A549 (cell line): ENCODE results near the gene AGR2. TPM values are rescaled to one million over a fixed set of nuclear protein-coding genes. Genes with fewer than 3 reads are reported as not detected.
A peak's percentile ranks its signal among the peaks of the same experiment; 100 is the strongest.

Experiments
- ATAC-seq, 2 experiments: fragments of 200-7000 bp in 1 of 2; fragments of >200 bp in 1 of 2; cut with Nextera tagmentation in 1 of 2; cut with Tn5 transposase in 1 of 2; 3 replicates each; pipeline versions ENCODE4 v1.8.0 to v1.9.1; 2018 to 2020; ENCODE audit warnings: mild to moderate bottlenecking in 1 of 2, moderate library complexity in 1 of 2
- CTCF ChIA-PET: fragments of 300-600 bp; sonication (Branson Sonifier 250); formaldehyde crosslinking; extraction: SDS; loops from one replicate; lab custom pipeline; 2021; ENCODE audit warnings: antibody characterized with exemption, inconsistent platforms; lab: Yijun Ruan, JAX
- POLR2A ChIA-PET: fragments of 350-600 bp; formaldehyde crosslinking; extraction: SDS; loops from one replicate; lab custom pipeline; 2021; ENCODE audit warnings: antibody characterized with exemption, inconsistent platforms; lab: Yijun Ruan, JAX
- DNase-seq, 2 experiments: peaks; one replicate each; pipeline versions ENCODE4 v3.0.0 to v3.0.0-alpha.2; 2011 to 2016; ENCODE audit warnings: low read depth in 1 of 2, low spot score in 1 of 2
- FAIRE-seq: peaks from 2 replicates; lab custom pipeline; 2011; peaks lifted over from hg19 to GRCh38; lab: Jason Lieb, UNC
- H3K27ac ChIP-seq, 2 experiments: fragments of >200 bp; sonication (Bioruptor Twin); formaldehyde crosslinking; 3 replicates each; pipeline ENCODE4 v1.5.1; 2016 to 2017
- H3K4me1 ChIP-seq: fragments of >200 bp; sonication (Bioruptor Twin); formaldehyde crosslinking; 3 replicates; pipeline ENCODE4 v1.6.1; 2016
- H3K4me2 ChIP-seq: fragments of >200 bp; sonication (Bioruptor Twin); formaldehyde crosslinking; 3 replicates; pipeline ENCODE4 v1.6.1; 2016
- H3K4me3 ChIP-seq: fragments of >200 bp; sonication (Bioruptor Twin); formaldehyde crosslinking; 3 replicates; pipeline ENCODE4 v1.5.1; 2016
- H3K9me3 ChIP-seq: fragments of >200 bp; sonication (Bioruptor Twin); formaldehyde crosslinking; 3 replicates; pipeline ENCODE4 v1.6.1; 2016
- ATOH8 ChIP-seq: fragments of 250-450 bp; sonication (Bioruptor Pico); IDR thresholded peaks from 2 replicates; pipeline ENCODE4 v1.5.0; 2020; ENCODE audit warnings: low read depth, mild to moderate bottlenecking, moderate library complexity
- BHLHE40 ChIP-seq: IDR thresholded peaks from 2 replicates; pipeline ENCODE4 v1.6.1; 2012; ENCODE audit warnings: low read depth, low read length, inconsistent platforms
- CBX8 ChIP-seq: fragments of 200-600 bp; sonication (generic); IDR thresholded peaks from 2 replicates; pipeline ENCODE4 v1.6.1; 2016
- CEBPB ChIP-seq, 2 experiments: fragments of >200 bp in 1 of 2; sonication (Bioruptor Twin) in 1 of 2; formaldehyde crosslinking in 1 of 2; IDR thresholded peaks; 2 replicates each; pipeline ENCODE4 v1.6.1; 2012 to 2016
- CHD2 ChIP-seq: fragments of 150-350 bp; IDR thresholded peaks from 2 replicates; pipeline ENCODE4 v1.6.1; 2014; ENCODE audit warnings: low read length; ENCODE audit not compliant: partially characterized antibody
- EHMT2 ChIP-seq: fragments of 200-600 bp; sonication (generic); IDR thresholded peaks from 2 replicates; pipeline ENCODE4 v1.6.1; 2016; ENCODE audit warnings: antibody characterized with exemption, low read depth, mild to moderate bottlenecking, moderate library complexity
- EP300 ChIP-seq, 2 experiments: fragments of >200 bp; sonication (Bioruptor Twin); formaldehyde crosslinking; IDR thresholded peaks; 2 replicates in 1 of 2; 3 replicates in 1 of 2; pipeline ENCODE4 v1.6.1; 2016 to 2017
- FOSL2 ChIP-seq, 2 experiments: fragments of 450-650 bp in 1 of 2; fragments of >200 bp in 1 of 2; sonication (Bioruptor Twin) in 1 of 2; formaldehyde crosslinking; IDR thresholded peaks; 2 replicates each; pipeline versions ENCODE4 v1.5.0 to v1.6.1; 2016 to 2020; ENCODE audit warnings: mild to moderate bottlenecking in 1 of 2, moderate library complexity in 1 of 2
- FOXS1 ChIP-seq: fragments of 250-450 bp; sonication (Bioruptor Pico); IDR thresholded peaks from 2 replicates; pipeline ENCODE4 v1.5.0; 2020; ENCODE audit warnings: mild to moderate bottlenecking, moderate library complexity
- GATA3 ChIP-seq: IDR thresholded peaks from 2 replicates; pipeline ENCODE4 v1.6.1; 2012; ENCODE audit warnings: borderline replicate concordance
- HES2 ChIP-seq: fragments of >200 bp; sonication (Bioruptor Twin); formaldehyde crosslinking; IDR thresholded peaks from 2 replicates; pipeline ENCODE4 v1.6.1; 2016
- HEYL ChIP-seq: fragments of 250-450 bp; sonication (Bioruptor Pico); IDR thresholded peaks from 2 replicates; pipeline ENCODE4 v1.8.0; 2021; ENCODE audit warnings: mild to moderate bottlenecking, moderate library complexity
- HMGXB4 ChIP-seq: fragments of 250-450 bp; sonication (Bioruptor Pico); IDR thresholded peaks from 2 replicates; pipeline ENCODE4 v1.5.0; 2021; ENCODE audit warnings: mild to moderate bottlenecking, moderate library complexity, borderline replicate concordance
- HOXB5 ChIP-seq: fragments of 250-450 bp; sonication (Bioruptor Pico); IDR thresholded peaks from 2 replicates; pipeline ENCODE4 v1.5.0; 2020; ENCODE audit warnings: mild to moderate bottlenecking, moderate library complexity
- JUN ChIP-seq, 2 experiments: fragments of >200 bp; sonication (Bioruptor Twin); formaldehyde crosslinking; IDR thresholded peaks; 2 replicates in 1 of 2; 3 replicates in 1 of 2; pipeline ENCODE4 v1.6.1; 2016 to 2017
- KDM1A ChIP-seq: fragments of 200-600 bp; sonication (generic); IDR thresholded peaks from 2 replicates; pipeline ENCODE4 v1.6.1; 2016; ENCODE audit warnings: low read depth, mild to moderate bottlenecking
- KDM5A ChIP-seq: fragments of 200-600 bp; sonication (generic); IDR thresholded peaks from 2 replicates; pipeline ENCODE4 v1.6.1; 2016; ENCODE audit warnings: antibody characterized with exemption, mild to moderate bottlenecking
- MAZ ChIP-seq: fragments of 150-350 bp; IDR thresholded peaks from 2 replicates; pipeline ENCODE4 v1.6.1; 2014; ENCODE audit warnings: antibody characterized with exemption, low read depth, low read length, borderline replicate concordance
- MYC ChIP-seq: IDR thresholded peaks from 2 replicates; pipeline ENCODE4 v1.6.1; 2012; ENCODE audit warnings: mild to moderate bottlenecking, inconsistent platforms, low read length, improper control_type of control experiment, borderline replicate concordance
- NPAS2 ChIP-seq: fragments of 250-450 bp; sonication (Bioruptor Pico); IDR thresholded peaks from 2 replicates; pipeline ENCODE4 v1.8.0; 2022; ENCODE audit warnings: mild to moderate bottlenecking, moderate library complexity, borderline replicate concordance
- NR3C1 ChIP-seq: fragments of >200 bp; sonication (Bioruptor Twin); formaldehyde crosslinking; IDR thresholded peaks from 3 replicates; pipeline ENCODE4 v1.6.1; 2017
- POLR2AphosphoS2 ChIP-seq: conservative IDR thresholded peaks from 2 replicates; pipeline ENCODE4 v1.6.1; 2012; ENCODE audit warnings: low read length, improper control_type of control experiment, inconsistent platforms
- RAD21 ChIP-seq, 2 experiments: fragments of >200 bp in 1 of 2; sonication (Bioruptor Twin) in 1 of 2; formaldehyde crosslinking in 1 of 2; IDR thresholded peaks in 1 of 2; conservative IDR thresholded peaks in 1 of 2; 2 replicates in 1 of 2; 3 replicates in 1 of 2; pipeline ENCODE4 v1.6.1; 2012 to 2018; ENCODE audit warnings: inconsistent platforms in 1 of 2
- RCOR1 ChIP-seq: fragments of 150-350 bp; IDR thresholded peaks from 2 replicates; pipeline ENCODE4 v1.6.1; 2014; ENCODE audit warnings: antibody characterized with exemption, low read length, low read depth
- SMC3 ChIP-seq: fragments of >200 bp; sonication (Bioruptor Twin); formaldehyde crosslinking; IDR thresholded peaks from 3 replicates; pipeline ENCODE4 v1.6.1; 2018; ENCODE audit warnings: inconsistent platforms
- SREBF2 ChIP-seq: fragments of 450-650 bp; IDR thresholded peaks from 2 replicates; pipeline ENCODE4 v1.6.1; 2014; ENCODE audit warnings: mild to moderate bottlenecking, moderate library complexity
- USF2 ChIP-seq: fragments of 450-650 bp; IDR thresholded peaks from 2 replicates; pipeline ENCODE4 v1.6.1; 2014; ENCODE audit warnings: antibody characterized with exemption
- ZC3H11A ChIP-seq: fragments of 450-650 bp; IDR thresholded peaks from 2 replicates; pipeline ENCODE4 v1.6.1; 2014; ENCODE audit warnings: antibody characterized with exemption, mild to moderate bottlenecking
- ZFP36 ChIP-seq: fragments of 450-650 bp; IDR thresholded peaks from 2 replicates; pipeline ENCODE4 v1.6.1; 2014; ENCODE audit warnings: borderline replicate concordance; ENCODE audit not compliant: partially characterized antibody
- WGBS: methylation state at CpG from one replicate; pipeline ENCODE4 v1.1.6; 2017; ENCODE audit errors: missing lambda C conversion rate; 5-methylcytosine and 5-hydroxymethylcytosine counted together
- polyA plus RNA-seq, 4 experiments: library from polyadenylated mRNA; depleted of rRNA in 3 of 4; stranded (reverse); fragments of >200 nt; fragmentation: RNase III in 1 of 4; extraction: RNeasy Plus Mini Kit Qiagen cat#74134 plus additional on column Dnase treatment in 1 of 4; gene quantifications; 2 replicates in 3 of 4; 3 replicates in 1 of 4; pipeline ENCODE4 v1.2.3, GENCODE V29; 2011 to 2017

The AGR2 gene
- polyA plus RNA-seq, 2 of the 4 experiments (the other 2 are of a cell fraction): 60.7 to 479 TPM

- H3K27ac ChIP-seq: peak overlapping the region; percentile 81 to 85
- H3K4me2 ChIP-seq: peak overlapping the region; percentile 82; the same call in 2 of the 3 replicates
- ChIA-PET POLR2A (interaction anchor here (2.7 kb wide), 1 partner anchor 42 kb away, joined by 14 read pairs; the partner anchor contains the start of gene AGR2), CTCF (no interaction called here)
- 0 out of 3 replicates have a peak, but pooled peaks cover 3% of the 10 kb centered on the region for H3K9me3 ChIP-seq
- FAIRE-seq: no peak
- TF ChIP-seq MYC (no peak), ZC3H11A (peak; percentile 93)
- ATAC-seq: no peak
- H3K4me3 ChIP-seq: no peak overlapping the region
- DNase-seq: no peak
- H3K4me1 ChIP-seq: peaks cover 26% of the 10 kb centered on the region
Measured at GRCh38 chr7:16845746-16846145, 40.9 kb upstream of the AGR2 start.

- no peak for TF ChIP-seq EHMT2
- no peak for TF ChIP-seq SMC3
- TF ChIP-seq CBX8: no peak
- TF ChIP-seq MAZ: no peak
- no peak for TF ChIP-seq HES2
- no peak for TF ChIP-seq HEYL (CRISPR knock-in tag)
- TF ChIP-seq MYC: no peak
- no peak for TF ChIP-seq ZFP36
- TF ChIP-seq USF2: no peak
- no peak for TF ChIP-seq FOXS1
- TF ChIP-seq KDM1A: no peak
- no peak for TF ChIP-seq GATA3
- no peak for TF ChIP-seq RCOR1
- TF ChIP-seq CHD2: no peak
- no peak for TF ChIP-seq CEBPB (IDR thresholded peaks at IDR 0.05)
- no peak for TF ChIP-seq KDM5A
- no peak for TF ChIP-seq RAD21 (conservative IDR thresholded peaks at IDR 0.05 in 1 of 2, IDR thresholded peaks at IDR 0.05 in 1 of 2)
- TF ChIP-seq FOSL2 (IDR thresholded peaks at IDR 0.05): no peak
- no peak for TF ChIP-seq FOSL2 (CRISPR knock-in tag; IDR thresholded peaks at IDR 0.05)
- TF ChIP-seq POLR2AphosphoS2: no peak
- TF ChIP-seq NPAS2 (CRISPR knock-in tag): no peak
- ATAC-seq (peak in 1 of 2 experiments; percentile 52; a peak in 4 of 6 replicates), DNase-seq (no peak), FAIRE-seq (no peak)
- Histone ChIP-seq H3K4me1 (peaks cover 19% of the 10 kb centered on the region), H3K4me3 (no peak overlapping the region), H3K4me2 (no peak overlapping the region), H3K9me3 (0 out of 3 replicates have a peak, but pooled peaks cover 3% of the 10 kb centered on the region), H3K27ac (peak overlapping the region in 1 of 2 experiments; percentile 30; a peak in 3 of 6 replicates)
- ChIA-PET POLR2A (interaction anchor here (0.5 kb wide), 1 partner anchor 36 kb away, joined by 3 read pairs; no protein-coding TSS in a partner anchor), CTCF (interaction anchor here (0.9 to 1.7 kb wide), 3 partner anchors 8 to 79 kb away, joined by 3 to 5 read pairs (median 4); no protein-coding TSS in a partner anchor)
- WGBS: 72% methylated on average over 4 of the region's 4 CpGs
Measured at GRCh38 chr7:16841681-16842080, 36.9 kb upstream of the AGR2 start.

- ATAC-seq: no peak
- Histone ChIP-seq H3K4me2 (peak overlapping the region; percentile 15; the same call in 1 of the 3 replicates), H3K4me1 (peaks cover 9% of the 10 kb centered on the region; the same call in 2 of the 3 replicates), H3K9me3 (0 out of 3 replicates have a peak, but pooled peaks cover 3% of the 10 kb centered on the region), H3K27ac (peak overlapping the region in 1 of 2 experiments; percentile 8; a peak in 1 of 6 replicates), H3K4me3 (no peak overlapping the region)
- WGBS: 92% methylated on average over 6 of the region's 6 CpGs
- FAIRE-seq: no peak
- TF ChIP-seq RAD21 (conservative IDR thresholded peaks at IDR 0.05 in 1 of 2, IDR thresholded peaks at IDR 0.05 in 1 of 2) (no peak), ATOH8 (CRISPR knock-in tag) (no peak), JUN (IDR thresholded peaks at IDR 0.05) (no peak), USF2 (no peak), ZFP36 (no peak), ZC3H11A (no peak), EP300 (IDR thresholded peaks at IDR 0.05) (no peak), HOXB5 (CRISPR knock-in tag) (no peak), BHLHE40 (no peak), HMGXB4 (CRISPR knock-in tag) (no peak), POLR2AphosphoS2 (no peak), SREBF2 (no peak), NR3C1 (no peak)
- POLR2A ChIA-PET: no interaction called here
- CTCF ChIA-PET: interaction anchor here (0.7 to 1.7 kb wide), 3 partner anchors 10 to 80 kb away, joined by 3 to 4 read pairs (median 4); no protein-coding TSS in a partner anchor
- DNase-seq: no peak
Measured at GRCh38 chr7:16840094-16840493, 35.3 kb upstream of the AGR2 start.
